Midbrain (tissue), 1 donor: Measurements from ENCODE around the gene TXNRD3.

Experiments
- DNase-seq: peaks from one replicate; lab custom pipeline; 2025; lab: John Stamatoyannopoulos, UW

TXNRD3 gene

DNA sequence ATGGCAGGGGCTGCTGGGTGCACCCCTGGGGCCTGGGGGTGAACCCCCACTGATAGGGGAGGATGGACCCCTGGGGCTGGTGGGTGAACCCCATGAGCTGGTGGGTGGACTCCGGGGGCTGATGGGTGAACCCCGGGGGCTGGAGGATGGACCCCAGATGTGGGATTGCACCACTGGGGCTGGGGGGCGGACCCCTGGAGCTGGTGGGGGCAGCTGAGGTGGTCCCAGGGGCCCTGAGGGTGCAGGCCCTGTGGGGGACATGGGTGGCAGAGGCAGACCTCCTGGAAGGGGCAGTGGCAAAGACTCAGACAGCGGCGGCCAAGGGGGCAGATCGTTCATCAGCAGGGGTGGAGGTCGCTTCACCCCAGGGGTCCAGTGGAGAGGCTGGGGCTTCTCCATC, 17.4 kb upstream of the TXNRD3 start:
- DNase-seq = no peak

DNA sequence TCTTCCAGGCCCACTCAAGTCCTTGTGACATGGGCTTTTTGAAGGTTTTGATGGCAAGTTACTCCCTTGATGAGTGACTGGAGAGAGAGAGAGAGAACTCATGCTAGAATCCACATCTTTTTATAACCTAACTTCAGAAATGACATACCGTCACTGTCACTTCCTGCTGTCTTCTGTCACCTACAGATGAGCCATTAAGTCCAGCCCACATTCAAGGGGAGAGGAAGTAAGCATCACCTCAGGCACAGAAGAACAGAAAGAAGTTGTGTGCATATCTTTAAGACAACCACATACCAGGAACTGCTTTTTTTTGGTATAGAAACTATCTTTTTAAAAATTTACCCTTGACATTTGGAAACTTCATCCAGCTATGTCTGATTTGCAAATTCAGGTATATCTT, 16.6 kb upstream of the TXNRD3 start:
- DNase-seq = no peak

DNA sequence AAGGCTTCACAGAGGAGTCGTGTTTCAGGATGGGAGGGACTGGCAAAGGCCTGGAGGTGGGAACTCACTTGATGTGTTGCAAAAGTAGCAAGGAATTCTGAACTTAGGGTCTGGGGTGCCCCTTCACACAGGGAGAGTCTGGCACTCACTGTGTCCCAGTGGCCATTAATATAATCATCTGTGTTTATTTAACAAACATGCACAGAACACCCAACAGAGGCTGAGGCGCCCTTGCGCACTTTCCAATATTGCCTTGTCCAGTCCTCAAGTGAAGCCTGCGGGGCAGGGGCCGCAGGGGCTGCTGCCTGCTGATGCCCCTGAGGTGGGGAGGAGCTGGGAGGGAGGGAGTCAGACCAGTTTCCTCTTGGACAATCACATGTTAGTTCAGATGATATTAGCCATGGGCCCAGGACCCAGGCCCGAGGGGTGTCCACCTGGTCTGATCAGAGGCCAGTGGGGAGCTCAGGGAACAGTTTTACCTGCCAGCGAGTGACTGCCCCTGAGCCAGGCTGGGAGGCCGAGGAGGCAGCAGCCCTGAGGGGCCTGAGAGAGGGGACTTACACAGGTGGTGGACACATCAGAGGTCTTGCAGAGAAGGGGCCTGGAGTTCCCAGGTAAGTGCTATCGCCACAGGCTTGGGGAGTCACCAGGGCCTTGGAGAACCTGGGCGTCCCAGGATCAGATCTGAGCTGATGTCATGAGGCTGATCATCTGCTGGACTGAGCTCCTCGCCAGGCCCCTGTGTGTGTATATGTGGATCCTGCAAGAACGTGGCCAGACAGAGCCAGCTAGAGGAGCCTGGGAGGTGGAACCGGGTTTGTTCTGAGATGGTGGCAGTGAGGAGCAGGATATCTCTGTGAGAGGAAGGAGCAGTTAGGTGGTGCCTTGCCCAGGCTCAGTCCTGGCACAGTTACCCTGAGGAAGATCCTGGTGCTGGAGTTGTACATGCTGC, 13.8 kb upstream of the TXNRD3 start:
- DNase-seq = no peak

DNA sequence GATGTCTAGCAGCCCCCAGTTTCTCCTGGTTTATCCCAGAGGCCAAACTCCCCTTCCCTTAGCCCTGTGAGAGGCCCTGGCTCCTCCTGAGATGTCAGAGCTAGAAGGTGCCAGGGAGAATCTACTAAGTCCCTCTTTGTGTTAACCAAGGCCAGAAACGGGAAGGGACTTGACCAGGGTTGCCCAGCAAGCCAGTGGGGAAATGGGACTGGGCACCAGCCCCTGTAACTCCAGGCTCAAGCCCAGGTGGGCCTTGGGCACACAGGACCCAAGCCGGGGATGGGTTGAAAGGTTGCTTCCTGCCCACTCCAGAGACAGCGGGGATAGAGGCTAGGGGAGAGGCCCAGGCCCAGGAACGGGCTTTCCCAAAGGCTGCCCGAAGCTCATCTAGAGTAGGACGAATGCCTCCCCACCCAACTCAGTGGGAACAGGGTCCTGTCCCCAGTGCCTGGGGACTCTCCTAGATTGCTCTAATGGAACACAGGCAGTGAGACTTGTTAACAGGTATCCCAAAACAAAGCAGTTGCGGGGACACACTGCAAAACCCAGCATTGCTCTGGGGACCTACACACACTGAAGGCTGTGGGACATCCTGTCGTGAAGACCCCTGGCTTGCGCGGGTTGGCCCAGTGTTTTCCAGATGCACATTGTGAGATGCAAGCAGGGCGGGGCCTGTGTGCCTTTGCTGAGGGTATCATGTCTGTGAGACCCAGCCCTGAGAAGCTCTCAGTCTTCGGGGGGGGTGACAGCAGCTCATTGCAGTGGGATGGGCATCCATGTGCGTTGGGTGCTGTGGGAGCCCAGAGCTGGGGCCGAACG, 12.9 kb upstream of the TXNRD3 start:
- no peak for DNase-seq

DNA sequence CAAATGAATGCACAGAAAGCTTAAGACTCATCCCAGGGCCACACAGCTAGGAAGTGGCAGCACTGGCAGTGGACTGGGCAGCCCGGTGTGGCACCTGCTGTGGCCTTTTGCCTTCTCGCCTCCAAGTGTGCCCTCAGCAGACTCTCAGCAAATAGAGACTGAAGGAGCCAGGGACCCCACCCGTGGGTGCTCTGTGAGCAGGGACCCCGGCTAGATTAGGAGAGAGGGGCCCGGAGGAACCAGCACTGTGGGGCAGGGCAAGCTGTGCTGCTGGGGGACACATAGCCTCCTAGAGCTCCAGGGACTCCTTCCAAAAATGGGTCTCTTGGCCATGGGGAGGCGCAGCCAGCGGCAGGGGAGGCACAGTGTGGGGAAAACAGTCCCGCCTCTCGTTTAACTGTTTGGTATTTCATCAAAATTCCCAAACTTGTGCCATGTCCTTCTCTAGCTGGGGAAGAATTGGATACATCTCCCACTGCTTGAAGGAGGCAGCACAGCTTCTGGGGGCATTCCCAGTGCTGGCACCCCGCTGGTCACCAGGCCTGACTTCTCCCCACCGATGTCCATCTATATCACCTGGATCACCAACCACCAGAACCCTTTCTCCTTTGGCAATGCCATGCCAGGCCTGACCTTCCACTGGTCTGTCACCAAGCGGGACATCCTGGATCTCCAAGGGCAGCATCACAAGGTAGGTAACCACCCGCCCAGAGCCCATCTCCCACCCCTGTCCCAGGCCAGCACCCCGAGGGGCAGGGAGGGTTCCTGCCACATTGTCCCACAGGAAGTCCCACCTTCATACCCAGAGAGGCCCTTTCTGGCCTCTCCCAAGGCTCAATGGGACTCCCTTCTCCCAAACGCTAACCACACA, 12.0 kb upstream of the TXNRD3 start:
- no peak for DNase-seq

DNA sequence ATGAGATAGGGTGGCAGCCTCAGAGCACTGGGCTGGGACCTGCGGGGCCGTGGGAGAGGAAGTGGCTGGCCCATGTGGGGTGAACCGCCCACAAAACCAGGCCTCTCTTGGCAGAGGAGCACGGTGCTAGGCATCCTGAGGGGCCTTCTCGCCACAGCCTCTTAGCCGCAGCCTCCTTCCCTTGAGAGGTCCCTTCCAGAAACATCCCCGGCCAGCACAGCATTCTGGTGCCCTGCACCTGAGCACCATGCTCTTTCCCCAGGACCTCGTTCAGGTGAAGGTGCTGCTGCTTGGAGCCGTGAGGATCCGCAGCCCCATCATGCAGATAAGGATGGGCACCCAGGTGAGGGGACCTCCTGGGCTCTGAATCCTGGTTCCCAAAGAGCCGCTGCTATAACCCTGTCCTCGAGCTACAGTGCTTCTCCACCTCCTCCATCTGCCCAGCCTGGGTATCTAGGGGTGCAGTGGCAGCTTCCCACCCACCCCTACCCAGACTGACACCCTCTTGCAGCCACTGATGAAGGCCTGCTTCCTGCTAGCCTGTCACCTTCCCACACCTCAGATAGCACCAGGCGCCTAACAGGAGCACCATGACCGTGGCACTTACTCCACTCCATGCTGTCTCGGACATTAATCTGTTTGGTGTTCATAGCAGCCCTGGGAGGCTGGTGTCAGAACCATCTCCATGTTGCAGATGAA, 11.2 kb upstream of the TXNRD3 start:
- DNase-seq = no peak

DNA sequence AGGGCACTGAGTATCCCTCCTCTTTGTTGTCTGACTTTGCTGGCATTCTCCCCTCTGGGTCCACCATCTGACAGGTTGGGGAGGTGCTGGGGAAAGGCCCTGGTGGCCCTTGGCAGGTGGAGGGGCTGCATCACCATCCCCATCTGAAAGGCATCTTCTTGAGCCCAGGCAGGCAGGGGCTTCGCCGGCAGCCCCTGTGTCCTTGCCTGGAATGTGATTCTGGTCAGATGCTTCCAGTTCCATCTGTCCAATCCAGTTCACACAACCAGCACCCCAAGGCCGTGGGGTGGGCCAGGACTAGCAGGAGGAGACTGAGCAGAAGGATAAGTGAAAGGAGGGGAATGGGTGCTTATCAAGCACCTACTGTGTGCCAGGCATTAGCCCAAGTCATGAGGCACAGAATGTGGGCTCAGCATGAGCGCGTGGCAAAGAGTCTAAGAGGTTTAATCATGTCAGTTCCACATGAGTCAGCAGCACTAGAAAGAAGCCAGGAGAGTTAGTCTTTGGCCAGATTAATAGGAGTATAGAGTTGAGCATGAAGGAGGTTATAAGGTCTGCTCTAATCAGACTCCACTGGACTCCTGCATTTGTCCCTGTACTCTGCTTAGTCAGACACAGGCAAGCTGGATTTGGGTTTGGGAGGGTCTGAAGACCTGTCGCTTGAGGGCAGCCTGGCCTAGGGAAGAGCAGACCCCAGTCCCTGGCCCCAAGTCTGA, 10.5 kb upstream of the TXNRD3 start:
- DNase-seq = no peak

DNA sequence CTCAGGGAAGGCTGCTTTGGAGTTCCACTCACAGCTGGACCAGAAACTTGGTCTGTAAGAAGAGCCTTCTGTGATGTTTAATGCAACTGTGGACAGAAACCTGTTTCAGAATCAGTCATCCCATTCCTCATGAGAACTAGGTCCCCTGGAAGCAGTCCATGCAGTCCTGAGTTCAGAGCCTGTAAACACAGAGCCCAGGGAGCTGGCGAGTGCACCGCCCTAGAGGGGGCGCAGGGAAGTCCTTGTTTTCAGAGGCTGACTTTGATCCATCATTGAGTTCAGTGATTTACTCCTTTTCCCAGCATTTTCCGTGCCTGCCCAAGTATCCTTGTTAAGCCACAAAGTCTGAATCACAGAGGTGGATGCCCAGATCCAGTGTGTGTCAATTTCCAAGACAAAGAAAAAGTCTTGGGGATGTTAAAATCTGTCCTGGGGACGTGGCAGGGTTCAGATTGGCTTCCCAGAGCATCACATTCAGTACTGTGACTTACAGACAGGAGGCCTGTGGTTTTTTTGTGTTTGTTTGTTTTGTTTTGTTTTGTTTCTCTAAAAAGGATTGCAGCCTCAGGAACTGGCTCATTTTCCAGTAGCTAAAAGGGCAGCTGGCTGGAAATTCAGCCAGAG, 9.8 kb upstream of the TXNRD3 start:
- no peak for DNase-seq

DNA sequence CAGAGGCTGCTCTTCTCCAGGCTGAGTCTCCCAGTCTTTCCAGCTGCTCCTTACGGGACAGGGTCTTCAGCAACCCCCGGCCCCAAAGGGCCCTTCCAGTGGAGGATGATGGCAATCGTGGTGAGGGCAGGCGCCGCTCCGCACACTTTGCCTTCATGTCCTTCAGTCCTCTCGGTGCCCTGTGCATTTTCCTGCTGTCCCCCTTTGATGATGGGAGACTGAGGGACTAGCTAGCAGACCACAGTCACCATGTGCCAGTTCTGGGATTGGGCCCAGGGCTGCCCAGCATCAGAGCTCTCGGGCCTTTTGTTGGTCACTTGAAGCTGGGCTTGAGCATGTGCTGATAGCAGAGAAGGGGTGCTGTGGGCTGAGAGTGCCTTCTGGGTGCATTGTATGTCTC, 8.8 kb upstream of the TXNRD3 start:
- no peak for DNase-seq

DNA sequence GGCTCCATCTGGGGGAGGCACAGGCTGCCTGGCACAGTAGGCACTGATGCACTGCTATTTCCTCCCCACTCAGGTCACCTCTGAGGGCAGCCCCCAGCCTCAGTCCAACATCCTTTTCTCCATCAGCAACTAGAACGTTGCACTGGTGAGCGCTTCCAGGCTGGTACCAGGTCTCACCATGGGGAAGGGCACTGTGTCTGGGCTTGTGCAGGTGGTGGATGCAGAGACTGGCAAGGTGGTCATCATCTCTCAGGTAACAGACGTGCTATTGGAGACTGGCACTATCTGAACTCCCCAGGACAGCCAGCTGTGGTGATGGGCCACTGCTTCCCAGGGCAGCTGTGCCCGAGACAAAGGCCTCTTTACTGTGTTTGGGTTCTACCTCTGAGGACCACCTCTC, 8.3 kb upstream of the TXNRD3 start:
- DNase-seq = no peak

DNA sequence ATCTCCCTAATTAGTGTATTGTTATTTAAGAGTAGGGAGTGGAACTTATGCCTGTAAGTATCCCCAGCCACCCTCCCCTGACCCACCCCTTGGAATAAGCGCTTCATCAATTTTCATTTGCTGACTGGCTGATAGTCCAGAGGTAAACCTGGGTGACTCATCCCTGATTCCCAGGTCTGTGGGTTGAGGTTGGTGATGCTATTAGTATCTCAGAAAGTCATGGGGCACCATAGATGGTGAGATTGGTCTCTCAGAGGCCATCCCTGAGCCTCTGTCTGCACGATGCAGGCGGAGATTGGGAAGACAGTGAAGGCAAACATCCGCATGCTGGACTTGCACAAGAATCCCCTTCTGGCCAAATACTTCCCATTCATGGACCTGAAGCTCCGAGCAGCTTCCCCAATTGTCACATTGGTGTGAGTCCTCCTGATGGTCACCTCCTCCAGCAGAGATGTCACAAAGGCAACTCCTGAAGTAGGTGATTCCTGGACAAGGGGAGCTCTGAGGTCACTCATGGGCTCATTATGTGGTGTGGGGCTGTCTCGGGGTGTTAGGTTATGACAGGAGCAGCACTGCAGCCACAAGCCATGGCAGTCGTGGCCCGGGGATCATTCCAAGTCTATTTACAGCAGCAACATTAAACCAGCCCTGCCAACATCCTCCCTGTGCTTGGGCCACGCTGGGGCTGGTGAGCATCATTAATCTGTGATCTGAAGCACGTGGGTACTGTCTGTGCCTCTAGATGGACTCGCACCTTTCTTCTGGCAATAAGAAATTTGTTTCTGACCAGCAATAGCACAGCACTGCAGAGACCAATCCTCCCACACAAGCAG, 6.8 kb upstream of the TXNRD3 start:
- no peak for DNase-seq

DNA sequence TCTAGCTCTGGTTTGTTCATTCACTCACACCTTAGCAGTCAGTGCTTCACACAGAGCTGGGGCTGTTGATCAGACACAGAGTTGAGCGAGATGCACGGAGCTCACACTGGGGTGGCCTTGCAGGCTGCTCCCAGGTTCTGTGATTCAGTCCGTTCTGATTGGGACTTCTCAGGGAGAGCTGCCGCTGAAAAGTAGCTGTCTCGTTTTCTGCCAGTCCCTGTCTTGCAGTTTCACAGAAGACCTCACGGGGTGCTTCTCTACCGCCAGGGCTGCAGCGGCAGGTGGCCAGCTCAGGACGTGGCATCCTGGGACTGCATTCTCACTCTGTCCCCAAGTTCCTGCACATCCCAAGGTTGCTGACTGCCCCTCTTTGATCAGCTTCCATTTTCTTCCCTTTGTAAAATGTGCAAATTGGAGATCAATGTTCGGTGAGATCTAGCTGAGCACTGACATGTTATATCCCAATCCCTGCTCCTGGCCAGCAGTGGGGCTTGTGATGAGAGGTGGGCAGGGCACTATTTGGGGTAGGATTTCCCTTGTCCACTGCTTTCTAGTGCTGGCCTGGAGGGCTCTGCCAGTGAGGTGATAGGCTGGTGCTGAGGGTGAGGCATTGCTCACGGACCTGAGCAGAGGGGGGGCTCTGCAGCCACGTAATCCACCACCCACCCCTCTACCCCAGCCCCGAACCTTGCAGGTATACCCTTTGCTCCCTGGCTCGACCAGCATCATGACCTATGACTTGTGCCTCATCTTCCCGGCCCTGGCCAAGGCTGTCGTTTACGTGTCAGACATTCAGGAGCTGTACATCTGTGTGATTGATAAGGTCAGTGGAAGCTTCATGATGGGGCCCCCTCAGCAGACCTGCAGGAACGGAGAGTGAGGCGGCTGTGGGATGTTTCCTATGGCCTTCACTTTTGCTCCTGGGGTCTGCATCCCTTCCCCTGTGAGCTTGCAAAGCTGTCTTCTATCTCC, 5.3 kb upstream of the TXNRD3 start:
- DNase-seq = no peak

DNA sequence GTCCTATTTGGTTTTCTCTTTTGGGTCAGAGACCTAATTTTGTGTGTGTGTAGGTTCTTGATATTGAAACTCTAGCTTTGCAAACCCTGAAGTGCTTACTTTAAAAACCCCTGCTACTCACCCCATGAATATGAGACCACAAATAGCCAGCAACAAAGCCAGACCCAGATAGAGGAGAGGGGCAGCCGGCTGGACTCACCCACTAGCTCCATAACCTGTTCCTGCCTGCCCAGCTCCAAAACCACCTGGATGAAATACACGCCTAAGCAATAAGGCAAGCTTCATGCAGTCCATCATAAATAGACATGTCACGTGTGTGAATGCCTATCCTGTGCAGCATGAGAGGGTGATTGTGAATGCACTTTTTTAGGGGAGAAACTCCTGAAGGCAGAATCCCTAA, 3.7 kb upstream of the TXNRD3 start:
- no peak for DNase-seq

DNA sequence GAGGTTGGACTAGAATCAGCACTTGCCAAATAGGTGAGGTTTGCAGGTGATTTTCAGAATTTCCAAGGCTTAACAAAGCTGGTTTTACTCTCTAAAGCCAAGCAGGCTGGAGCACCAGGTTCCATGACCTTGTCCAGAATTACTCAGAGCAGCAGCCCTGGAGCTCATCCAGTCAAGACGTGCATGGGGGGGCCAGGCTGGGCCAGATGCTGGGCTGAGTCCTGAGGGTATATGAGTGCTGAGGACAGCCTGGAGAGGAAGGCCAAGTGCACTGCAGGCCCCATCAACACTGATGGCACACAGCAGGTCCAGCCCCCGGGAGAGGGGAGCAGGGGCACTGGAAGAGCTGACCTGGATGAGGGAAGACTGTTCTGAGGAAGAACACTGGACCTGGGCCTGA, 3.0 kb upstream of the TXNRD3 start:
- no peak for DNase-seq

DNA sequence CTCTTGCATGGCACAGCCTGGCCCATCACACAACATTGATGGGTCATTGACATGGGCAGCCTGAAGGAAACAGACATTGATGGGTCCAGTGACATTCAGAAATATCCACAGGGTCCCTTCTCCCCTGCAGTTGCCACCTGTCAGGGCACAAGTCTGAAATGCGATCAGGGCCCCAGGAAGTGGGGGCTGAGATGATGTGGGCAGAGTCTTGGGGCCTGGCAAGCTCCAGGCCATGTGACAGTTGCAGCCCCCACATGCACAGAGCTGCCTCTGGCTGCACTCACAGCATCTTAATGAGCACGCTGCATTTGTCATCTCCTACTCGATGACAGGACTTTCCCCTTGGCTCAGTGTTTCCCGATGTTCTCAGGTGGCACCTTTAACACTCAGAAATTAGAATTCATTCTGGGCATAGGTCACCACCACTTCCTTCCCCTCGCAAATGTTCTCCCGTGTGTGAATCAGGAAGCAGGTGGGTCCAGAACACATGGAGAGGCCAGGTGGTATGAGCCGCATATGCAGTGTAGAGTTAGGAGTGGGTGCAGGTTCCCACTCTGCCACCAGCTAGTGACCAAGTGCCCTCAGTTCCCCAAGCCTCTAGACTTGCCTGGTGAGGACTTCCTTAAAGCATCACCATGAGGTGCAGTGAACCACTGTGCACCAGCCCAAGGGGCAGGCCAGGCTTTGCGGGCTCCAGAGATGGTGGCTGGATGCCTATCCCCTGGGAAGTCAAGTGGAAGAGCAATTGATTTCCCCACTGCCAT, 1.6 kb upstream of the TXNRD3 start:
- DNase-seq = no peak

DNA sequence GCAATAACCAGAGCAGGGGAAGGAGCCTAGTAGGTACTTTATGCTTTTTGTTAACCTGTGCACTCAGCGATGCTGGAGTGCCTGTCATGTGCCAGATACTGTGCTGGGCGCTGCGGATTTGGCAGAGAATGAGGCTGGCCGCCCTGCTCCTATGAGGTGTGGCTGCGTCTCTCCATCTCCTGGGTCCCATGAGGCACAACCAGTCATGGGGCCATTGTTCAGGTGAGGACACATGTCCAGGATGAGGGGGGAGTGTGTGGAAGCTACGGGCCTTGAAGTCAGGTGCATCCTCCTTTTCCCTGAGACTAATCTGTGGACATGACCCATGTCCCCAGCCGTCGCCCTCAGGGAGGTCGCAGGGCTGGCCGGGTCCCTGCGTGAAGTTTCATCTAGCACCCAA, 963 bp upstream of the TXNRD3 start:
- DNase-seq = no peak

DNA sequence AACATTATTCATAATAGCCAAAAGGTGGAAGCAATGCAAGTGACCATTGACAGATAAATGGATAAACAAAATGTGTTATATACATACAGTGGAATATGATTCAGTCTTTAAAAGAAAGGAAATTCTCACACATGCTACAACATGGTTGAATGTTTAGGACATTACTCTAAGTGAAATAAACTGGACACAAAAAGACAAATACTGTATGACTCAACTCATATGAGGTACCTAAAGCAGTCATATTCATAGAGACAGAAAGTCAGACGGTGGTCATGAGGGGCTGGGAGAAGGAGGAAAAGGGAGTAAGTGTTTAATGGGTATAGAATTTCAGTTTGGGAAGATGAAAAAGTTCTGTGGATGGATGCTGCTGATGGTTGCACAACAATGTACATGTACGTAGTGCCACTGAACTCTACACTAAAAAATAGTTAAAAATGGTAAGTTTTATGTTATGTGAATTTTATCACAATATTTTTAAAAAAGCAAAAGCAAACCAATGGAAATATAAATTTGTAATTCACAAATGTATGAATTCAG, 5.3 kb downstream of the TXNRD3 start:
- DNase-seq = no peak
